Measurements from ENCODE around the gene ASPRV1.

- TF ChIP-seq CTCF (IDR thresholded peaks at IDR 0.05) (no peak), POLR2A (IDR thresholded peaks at IDR 0.05) (no peak)
These were observed 26.4 kb downstream of the ASPRV1 start for GRCh38 chr2:69935011-69935410.
